Memory B cell (primary cell): Measurements from ENCODE around the gene ARMCX6.
"Not testable (repeated sequence)": the region's sequence is repeated elsewhere in the genome, so short reads cannot be mapped to it uniquely, and the experiment has no call there.

Source experiments
- ATAC-seq: fragments of 150-1000 bp; cut with Tn5 transposase; 2 replicates; pipeline ENCODE4 v1.10.0; 2021; ENCODE audit warnings: low read depth, mild to moderate bottlenecking, moderate library complexity
- DNase-seq, 2 donors: peaks; one replicate each; pipeline ENCODE4 v3.0.0; 2022; ENCODE audit warnings: low spot score in 2 of 2
- H3K27ac Mint-ChIP-seq: one replicate; pipeline ENCODE4 v1.8.0; 2022; ENCODE audit warnings: mild to moderate bottlenecking, moderate library complexity, mixed read lengths
- H3K27me3 Mint-ChIP-seq: one replicate; pipeline ENCODE4 v1.8.0; 2022; ENCODE audit warnings: mixed read lengths
- H3K36me3 Mint-ChIP-seq: one replicate; pipeline ENCODE4 v1.8.0; 2022; ENCODE audit warnings: mild to moderate bottlenecking, mixed read lengths
- H3K4me1 Mint-ChIP-seq: one replicate; pipeline ENCODE4 v1.8.0; 2022; ENCODE audit warnings: mixed read lengths
- H3K4me3 Mint-ChIP-seq: one replicate; pipeline ENCODE4 v1.8.0; 2022; ENCODE audit warnings: mild to moderate bottlenecking, moderate library complexity, mixed read lengths
- H3K9me3 Mint-ChIP-seq: one replicate; pipeline ENCODE4 v1.8.0; 2022; ENCODE audit warnings: mixed read lengths

Gene ARMCX6

DNA sequence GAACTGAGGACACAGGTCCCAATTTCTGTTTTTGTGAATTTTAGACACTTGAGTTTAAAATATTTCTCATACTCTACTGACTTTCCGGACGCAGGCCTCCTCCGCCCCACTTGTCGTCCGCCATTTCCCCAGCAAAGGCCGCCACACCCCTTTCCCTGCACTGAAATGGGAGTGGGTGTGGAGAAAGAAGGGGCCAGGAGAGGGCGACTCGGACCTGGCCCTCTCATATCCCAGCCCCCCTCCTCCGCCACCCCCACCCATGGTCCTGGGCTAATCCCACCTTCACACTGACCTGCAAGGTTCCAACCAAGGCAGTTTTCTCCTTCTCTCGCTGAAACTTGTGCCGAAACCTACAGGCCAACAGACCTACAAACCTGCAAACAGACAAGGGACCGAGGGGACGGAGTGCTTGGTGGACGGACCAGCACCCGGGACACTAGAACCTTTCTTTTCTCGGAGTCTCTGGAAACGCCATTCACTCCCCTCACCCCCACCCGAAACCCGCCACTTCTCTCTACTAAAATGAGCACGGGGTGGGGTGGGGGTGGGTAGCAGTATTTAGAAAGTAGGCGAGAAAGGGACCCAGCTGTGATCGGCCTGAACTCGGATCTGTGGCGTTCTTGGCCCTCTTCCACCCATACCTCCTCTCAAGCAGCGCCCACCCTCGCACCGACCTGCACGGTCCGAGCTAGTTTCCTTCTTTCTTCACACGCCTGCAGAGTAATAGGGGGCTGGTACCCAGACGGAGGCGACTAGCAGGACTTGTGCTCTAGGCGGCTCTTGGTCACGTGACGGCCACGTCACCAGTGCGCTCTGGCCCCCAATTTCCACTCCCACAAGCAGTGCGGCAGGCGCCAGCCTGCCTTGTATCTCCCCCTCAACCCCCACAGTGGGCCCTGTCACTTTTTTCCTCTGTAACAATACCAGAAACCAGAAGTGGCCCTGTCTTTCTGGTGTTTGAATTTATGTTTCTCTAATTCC lies at the start of gene ARMCX6:
TSS of gene ARMCX6 (minus strand) at position 790 of the 981 bp plus-strand sequence. CDS start 1,380 bp downstream, outside the sequence.
- Mint-ChIP-seq H3K36me3 (peaks cover 4% of the 10 kb centered on the region), H3K9me3 (no peaks in the 10 kb centered on the region), H3K27me3 (no peaks in the 10 kb centered on the region), H3K4me3 (peak within 1 kb of the TSS; percentile 96), H3K4me1 (peaks cover 2% of the 10 kb centered on the region), H3K27ac (peak within 1 kb of the TSS; percentile 85)
- DNase-seq: peak; percentile 49 to 50
- ATAC-seq: peak; percentile 94

DNA sequence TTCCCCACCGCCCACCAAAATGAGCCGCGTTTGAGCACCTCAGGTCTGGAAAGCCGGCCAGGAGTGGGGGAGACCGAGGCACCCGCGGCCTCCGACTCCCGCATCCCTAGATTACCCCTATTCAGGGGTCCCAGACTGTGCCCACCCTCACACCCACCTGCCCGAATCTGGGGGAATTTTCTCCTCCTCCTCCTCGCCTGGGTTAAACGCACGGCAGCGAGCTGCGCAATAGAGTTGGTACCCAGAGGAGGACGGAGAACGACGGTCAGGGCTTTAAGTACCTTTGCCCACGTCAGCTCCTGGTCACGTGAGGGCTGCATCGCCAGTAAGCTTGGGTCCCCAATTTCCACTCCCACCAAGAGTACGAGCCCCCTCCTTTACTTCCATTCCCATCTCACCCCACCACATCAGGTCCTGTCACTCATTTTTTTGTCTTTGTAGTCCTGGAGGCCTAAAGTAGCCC lies 41.8 kb upstream of the ARMCX6 start, which contains the start of gene ARMCX2:
TSS of gene ARMCX2 (minus strand) at position 250 of the 463 bp plus-strand sequence. CDS start 2,262 bp downstream, outside the sequence.
- peaks cover 2% of the 10 kb centered on the region for H3K36me3 Mint-ChIP-seq
- DNase-seq: no peak

DNA sequence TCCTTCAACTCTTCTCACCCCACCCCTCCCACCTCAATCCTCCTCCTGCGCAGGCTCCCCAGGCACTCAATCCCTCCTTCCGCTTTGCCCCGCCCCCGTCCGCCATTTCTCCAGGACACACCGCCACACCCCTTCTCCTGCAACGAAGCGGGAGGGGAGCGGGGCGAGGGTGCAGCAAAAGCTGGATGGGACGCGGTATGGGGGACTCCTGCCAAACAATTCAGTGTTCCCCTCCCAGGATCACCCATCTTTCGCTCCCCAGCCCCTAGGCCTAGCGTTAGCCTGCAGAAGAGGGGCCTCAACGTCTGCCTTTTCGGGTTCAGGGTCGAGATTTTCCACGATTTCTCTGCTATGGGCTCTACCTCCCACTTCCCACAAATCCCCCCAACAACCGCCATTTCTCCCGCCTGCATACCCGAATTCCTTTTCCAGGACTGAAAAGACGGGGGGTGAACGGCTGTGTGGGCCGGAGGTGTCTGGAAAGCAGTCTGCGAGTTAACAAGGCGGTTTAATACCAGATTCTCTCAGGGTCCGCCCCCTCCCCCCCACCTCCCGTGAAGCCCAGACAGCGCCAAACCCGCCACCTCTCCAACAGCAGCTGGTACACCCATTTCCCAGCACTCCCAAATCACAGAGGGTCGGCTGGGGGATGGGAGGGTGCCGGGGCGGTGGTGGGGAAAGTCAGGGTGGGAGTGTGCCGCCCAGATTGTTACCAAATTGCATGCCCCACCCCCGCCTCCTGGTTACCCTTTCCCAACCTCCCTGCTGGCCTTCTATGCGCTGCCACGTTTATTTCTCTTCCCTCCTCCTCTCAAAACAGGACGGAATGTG lies 41.1 kb upstream of the ARMCX6 start:
- DNase-seq (peak in 1 of 2 donors; percentile 4), ATAC-seq (peak; percentile 72)
- H3K9me3 Mint-ChIP-seq: no peaks in the 10 kb centered on the region
- H3K27ac Mint-ChIP-seq: no peak overlapping the region
- peaks cover 9% of the 10 kb centered on the region for H3K4me1 Mint-ChIP-seq
- peaks cover 2% of the 10 kb centered on the region for H3K36me3 Mint-ChIP-seq
- peak overlapping the region; percentile 92 for H3K4me3 Mint-ChIP-seq
- H3K27me3 Mint-ChIP-seq: peaks cover 6% of the 10 kb centered on the region

More for the DNA sequence above, 41.8 kb upstream of the ARMCX6 start, which contains the start of gene ARMCX2:
- H3K27ac Mint-ChIP-seq: peak within 1 kb of the TSS; percentile 85
- H3K4me1 Mint-ChIP-seq: peaks cover 9% of the 10 kb centered on the region
- H3K27me3 Mint-ChIP-seq: peaks cover 8% of the 10 kb centered on the region
- H3K4me3 Mint-ChIP-seq: peak within 1 kb of the TSS; percentile 92
- ATAC-seq: peak; percentile 34
- no peaks in the 10 kb centered on the region for H3K9me3 Mint-ChIP-seq

DNA sequence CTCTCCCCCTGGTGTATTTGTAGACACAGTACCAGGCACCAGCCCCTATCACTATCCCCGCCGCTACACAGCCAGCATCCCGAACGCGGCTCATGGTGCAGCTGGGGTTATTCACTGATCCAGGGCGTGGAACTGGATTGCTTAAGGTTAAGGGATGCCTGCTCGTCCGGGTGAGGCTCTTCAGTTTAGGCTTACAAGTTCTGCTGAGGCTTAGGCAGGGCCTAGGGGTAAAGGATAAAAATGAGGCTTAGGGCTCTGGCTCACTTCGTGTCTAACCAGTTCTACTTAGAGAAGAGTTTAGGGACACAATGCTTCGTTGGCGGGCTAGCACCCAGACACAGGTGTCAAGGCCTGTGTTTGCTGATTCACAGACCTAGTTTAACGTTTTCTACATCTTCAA lies 39.7 kb upstream of the ARMCX6 start:
- no peak for DNase-seq
- Mint-ChIP-seq H3K9me3 (no peaks in the 10 kb centered on the region), H3K4me1 (peaks cover 9% of the 10 kb centered on the region), H3K27me3 (no peaks in the 10 kb centered on the region), H3K4me3 (no peak overlapping the region), H3K27ac (no peak overlapping the region), H3K36me3 (peaks cover 2% of the 10 kb centered on the region)
- ATAC-seq: no peak

DNA sequence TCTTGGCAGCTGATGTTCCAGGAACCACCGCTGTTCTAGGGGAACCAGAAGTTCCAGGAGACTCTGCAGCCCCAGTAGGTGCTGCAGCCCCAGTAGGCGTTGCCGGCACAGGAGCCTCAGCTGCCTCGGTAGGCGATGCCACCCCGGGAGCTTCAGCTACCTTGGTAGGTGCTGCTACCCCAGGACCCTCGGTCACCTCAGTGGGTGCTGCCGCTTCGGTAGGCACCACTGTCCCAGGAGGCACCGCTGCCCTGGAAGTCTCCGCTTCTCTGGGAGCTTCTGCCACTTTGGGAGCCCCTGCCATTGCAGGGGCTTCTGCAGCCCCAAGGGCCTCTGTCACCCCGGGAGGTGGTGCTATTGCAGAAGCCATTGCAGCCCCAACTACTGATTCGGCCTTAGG lies 39.0 kb upstream of the ARMCX6 start:
- Mint-ChIP-seq H3K9me3 (no peaks in the 10 kb centered on the region), H3K4me3 (no peak overlapping the region), H3K27ac (no peak overlapping the region), H3K27me3 (no peaks in the 10 kb centered on the region), H3K36me3 (peaks cover 2% of the 10 kb centered on the region), H3K4me1 (peaks cover 9% of the 10 kb centered on the region)
- DNase-seq: no peak
- ATAC-seq: no peak

DNA sequence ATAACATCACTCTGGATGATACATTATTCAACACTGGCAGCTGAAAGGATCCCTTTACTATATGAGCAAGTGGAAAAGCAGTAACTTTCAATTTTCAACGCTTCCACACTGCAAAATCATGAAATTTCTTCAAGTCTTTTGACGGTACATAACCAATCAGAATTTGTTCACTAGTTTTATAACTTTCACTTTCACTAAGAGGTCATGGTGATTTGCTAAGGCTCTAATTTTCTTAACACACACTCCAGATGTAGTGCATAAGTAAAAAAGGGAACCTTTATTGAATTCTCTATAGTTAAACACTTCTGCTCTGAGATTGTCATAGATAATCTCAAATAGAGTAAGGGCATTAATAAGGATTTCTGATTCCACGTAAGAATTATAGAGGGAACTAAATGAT lies 37.7 kb upstream of the ARMCX6 start:
- Mint-ChIP-seq H3K27me3 (no peaks in the 10 kb centered on the region), H3K4me3 (peak overlapping the region; percentile 32), H3K9me3 (no peaks in the 10 kb centered on the region), H3K36me3 (peaks cover 2% of the 10 kb centered on the region), H3K4me1 (peaks cover 9% of the 10 kb centered on the region), H3K27ac (no peak overlapping the region)
- DNase-seq: no peak
- peak; percentile 48 for ATAC-seq

DNA sequence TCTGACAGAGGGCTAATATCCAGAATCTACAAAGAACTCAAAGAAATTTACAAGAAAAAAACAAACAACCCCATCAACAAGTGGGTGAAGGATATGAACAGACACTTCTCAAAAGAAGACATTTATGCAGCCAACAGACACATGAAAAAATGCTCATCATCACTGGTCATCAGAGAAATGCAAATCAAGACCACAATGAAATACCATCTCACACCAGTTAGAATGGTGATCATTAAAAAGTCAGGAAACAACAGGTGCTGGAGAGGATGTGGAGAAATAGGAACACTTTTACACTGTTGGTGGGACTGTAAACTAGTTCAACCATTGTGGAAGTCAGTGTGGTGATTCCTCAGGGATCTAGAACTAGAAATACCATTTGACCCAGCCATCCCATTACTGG lies 29.9 kb upstream of the ARMCX6 start:
- not testable (repeated sequence) for H3K4me3 Mint-ChIP-seq, H3K27me3 Mint-ChIP-seq, H3K4me1 Mint-ChIP-seq, DNase-seq, H3K36me3 Mint-ChIP-seq, H3K9me3 Mint-ChIP-seq, ATAC-seq, H3K27ac Mint-ChIP-seq

DNA sequence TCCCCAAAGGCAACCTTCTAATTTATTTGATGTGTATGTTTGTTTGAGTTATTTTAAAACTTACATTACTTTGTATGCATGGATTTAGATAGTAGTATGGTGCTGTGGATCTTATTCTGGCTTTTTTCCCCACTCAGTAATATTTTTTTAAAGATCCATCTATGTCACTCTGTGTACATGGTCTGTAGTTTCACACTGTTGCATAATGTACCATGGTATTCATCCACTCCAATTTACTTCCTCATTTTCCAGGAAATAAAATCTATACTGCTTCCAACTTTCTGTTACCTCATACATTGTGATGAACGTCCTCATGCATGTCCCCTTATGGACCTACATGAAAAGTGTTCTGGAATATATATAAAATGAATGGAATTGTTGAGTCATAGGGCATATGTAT lies 24.3 kb upstream of the ARMCX6 start:
- Mint-ChIP-seq H3K27ac (no peak overlapping the region), H3K27me3 (no peaks in the 10 kb centered on the region)
- DNase-seq: no peak

DNA sequence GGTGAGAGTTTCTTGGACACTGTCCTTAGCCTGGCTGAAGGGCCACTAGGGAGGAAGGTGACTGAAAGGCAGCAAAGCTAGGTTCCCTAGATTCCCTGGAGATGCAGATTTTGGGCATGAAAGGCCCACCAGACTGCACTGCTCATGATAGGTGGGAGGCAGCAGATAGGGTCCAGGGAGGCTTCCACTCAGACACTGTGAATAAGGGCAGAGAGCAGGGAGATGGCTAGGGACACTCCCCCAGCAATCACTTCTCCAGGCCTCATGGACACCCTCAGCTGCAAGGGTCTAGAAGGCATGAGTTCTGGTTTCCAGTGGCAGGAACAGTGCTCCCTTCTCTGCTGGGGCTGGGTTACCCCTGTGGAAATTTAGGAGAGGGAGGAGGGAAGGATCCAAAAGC lies 21.8 kb upstream of the ARMCX6 start:
- no peaks in the 10 kb centered on the region for H3K27me3 Mint-ChIP-seq
- ATAC-seq: no peak
- no peaks in the 10 kb centered on the region for H3K4me1 Mint-ChIP-seq

More for the DNA sequence above, 24.3 kb upstream of the ARMCX6 start:
- Mint-ChIP-seq H3K4me1 (no peaks in the 10 kb centered on the region), H3K4me3 (no peak overlapping the region), H3K36me3 (no peaks in the 10 kb centered on the region), H3K9me3 (no peaks in the 10 kb centered on the region)
- ATAC-seq: no peak

DNA sequence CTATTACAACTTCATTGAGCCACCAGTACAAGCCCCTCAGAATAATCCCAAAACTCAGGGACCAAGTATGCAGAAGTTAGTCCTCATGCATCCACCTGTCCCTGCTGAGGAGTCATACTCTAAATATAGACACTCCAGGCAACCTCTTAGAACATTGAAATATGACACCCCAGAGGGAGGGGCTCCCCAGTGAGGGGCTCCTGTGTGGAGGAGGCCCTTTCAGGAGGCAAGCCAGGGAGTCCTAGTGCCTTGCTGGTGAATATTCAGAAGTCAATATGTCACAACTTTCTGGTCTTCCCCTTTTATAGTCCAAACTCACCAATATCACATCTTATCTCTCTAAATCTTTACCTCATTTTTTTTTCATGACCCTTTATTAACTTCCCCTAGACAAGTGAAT lies 1.6 kb upstream of the ARMCX6 start:
- Mint-ChIP-seq H3K27me3 (no peaks in the 10 kb centered on the region), H3K27ac (no peak overlapping the region), H3K4me1 (peaks cover 7% of the 10 kb centered on the region), H3K9me3 (no peaks in the 10 kb centered on the region), H3K36me3 (peaks cover 7% of the 10 kb centered on the region), H3K4me3 (no peak overlapping the region)
- ATAC-seq (no peak), DNase-seq (no peak)

More for the DNA sequence above, 21.8 kb upstream of the ARMCX6 start:
- Mint-ChIP-seq H3K4me3 (no peak overlapping the region), H3K36me3 (no peaks in the 10 kb centered on the region), H3K9me3 (no peaks in the 10 kb centered on the region), H3K27ac (no peak overlapping the region)
- DNase-seq: no peak

DNA sequence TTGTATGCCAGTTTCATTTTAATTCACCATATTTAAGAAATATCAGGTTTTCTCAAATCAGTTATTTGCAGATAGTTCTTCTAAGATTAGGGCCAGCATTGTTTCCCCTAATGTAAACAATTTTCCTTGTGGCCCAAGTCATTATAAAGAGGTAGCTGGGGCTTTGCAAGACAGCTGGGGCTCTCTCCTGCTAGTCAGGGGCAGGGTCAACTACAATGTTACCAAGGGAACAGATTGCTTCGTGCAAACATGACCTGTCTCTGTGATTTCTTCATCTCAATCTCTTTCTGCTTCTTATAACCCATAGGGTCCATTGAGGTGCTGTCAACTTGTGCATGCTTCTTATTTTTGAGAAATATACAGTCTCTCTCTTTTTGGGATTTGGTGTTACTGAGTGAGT lies 12.1 kb downstream of the ARMCX6 start:
- no peaks in the 10 kb centered on the region for H3K27me3 Mint-ChIP-seq
- H3K9me3 Mint-ChIP-seq: no peaks in the 10 kb centered on the region
- H3K4me3 Mint-ChIP-seq: no peak overlapping the region
- DNase-seq (no peak), ATAC-seq (no peak)
- H3K4me1 Mint-ChIP-seq: no peaks in the 10 kb centered on the region
- no peaks in the 10 kb centered on the region for H3K36me3 Mint-ChIP-seq
- H3K27ac Mint-ChIP-seq: peak overlapping the region; percentile 63

DNA sequence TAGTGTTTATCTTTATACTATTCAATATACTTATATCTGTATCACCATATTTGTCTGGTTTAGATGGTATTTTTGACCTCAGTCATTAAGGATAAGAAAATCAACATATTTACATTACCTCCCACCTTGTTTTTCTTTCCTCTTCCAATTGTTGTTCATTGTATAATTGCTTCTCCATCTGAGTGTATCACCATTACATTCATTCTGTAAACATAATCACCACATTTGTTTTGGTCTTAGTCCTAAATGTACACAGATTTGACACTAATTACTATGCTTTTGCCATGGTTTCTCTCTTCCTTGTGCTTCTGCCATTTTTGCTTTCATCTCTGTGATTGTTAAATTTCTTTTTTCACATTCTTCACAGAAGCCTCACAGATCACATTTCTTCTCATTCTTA lies 12.7 kb downstream of the ARMCX6 start:
- H3K9me3 Mint-ChIP-seq: no peaks in the 10 kb centered on the region

DNA sequence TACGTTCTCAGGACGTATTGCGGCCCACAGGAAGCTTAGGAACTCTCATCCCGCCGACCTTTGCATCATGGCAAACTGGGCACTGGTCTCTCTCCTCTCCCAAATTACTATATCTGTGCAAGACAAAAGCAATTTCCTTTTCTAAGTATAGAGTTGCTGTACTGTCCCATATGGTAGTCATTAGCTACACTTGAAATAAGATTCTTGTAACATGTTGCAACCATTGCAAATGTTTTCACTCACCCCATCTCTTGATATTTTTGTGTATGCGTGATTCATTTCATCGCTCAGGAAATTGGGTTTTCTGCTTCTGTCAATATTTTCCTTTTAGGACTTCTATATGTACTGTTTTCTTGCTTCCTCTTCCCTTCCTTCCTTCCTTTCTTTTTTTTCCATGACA lies 15.7 kb downstream of the ARMCX6 start:
- H3K27ac Mint-ChIP-seq: no peak overlapping the region

More for the DNA sequence above, 12.7 kb downstream of the ARMCX6 start:
- no peaks in the 10 kb centered on the region for H3K36me3 Mint-ChIP-seq
- ATAC-seq (no peak), DNase-seq (no peak)
- no peaks in the 10 kb centered on the region for H3K27me3 Mint-ChIP-seq
- H3K4me1 Mint-ChIP-seq: no peaks in the 10 kb centered on the region
- H3K27ac Mint-ChIP-seq: peak overlapping the region; percentile 63
- H3K4me3 Mint-ChIP-seq: no peak overlapping the region

DNA sequence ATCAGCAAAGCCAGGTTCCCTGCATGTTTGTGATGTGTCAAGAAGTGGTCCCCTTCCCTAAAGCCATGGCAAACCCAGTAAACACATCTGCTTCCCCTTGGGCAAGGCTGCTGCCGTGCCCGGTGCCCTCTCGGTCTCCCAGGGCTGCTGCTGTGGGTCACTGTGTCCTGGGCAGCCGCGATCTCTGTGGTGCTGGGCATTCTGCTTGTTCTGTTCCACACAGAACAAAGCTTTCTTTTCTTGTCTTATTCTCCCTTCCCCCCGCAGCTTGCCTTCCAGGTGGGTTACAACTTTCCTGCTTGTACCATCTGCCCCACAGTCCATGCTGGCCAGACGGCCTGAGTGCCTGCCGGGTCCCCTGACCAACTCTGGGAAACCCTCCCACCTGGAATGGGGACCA lies 18.2 kb downstream of the ARMCX6 start:
- not testable (repeated sequence) for H3K4me3 Mint-ChIP-seq, H3K27me3 Mint-ChIP-seq, H3K9me3 Mint-ChIP-seq, ATAC-seq, H3K4me1 Mint-ChIP-seq, H3K36me3 Mint-ChIP-seq, H3K27ac Mint-ChIP-seq, DNase-seq

More for the DNA sequence above, 15.7 kb downstream of the ARMCX6 start:
- H3K9me3 Mint-ChIP-seq: no peaks in the 10 kb centered on the region
- H3K36me3 Mint-ChIP-seq: no peaks in the 10 kb centered on the region
- H3K4me3 Mint-ChIP-seq: no peak overlapping the region
- ATAC-seq (no peak), DNase-seq (no peak)
- H3K4me1 Mint-ChIP-seq: no peaks in the 10 kb centered on the region
- H3K27me3 Mint-ChIP-seq: peaks cover 1% of the 10 kb centered on the region
